GM12891 (cell line): ENCODE data around the gene ARSB.

Source experiments
- DNase-seq: peaks from one replicate; pipeline ENCODE4 v3.0.0; 2011; ENCODE audit warnings: low spot score; ENCODE audit not compliant: insufficient read length
- FAIRE-seq: peaks from 2 replicates; lab custom pipeline; 2011; peaks lifted over from hg19 to GRCh38; lab: Jason Lieb, UNC
- PAX5 ChIP-seq: IDR thresholded peaks from 2 replicates; pipeline ENCODE4 v1.6.1; 2011; ENCODE audit warnings: low read length, moderate library complexity, mild to moderate bottlenecking; ENCODE audit not compliant: insufficient read depth, severe bottlenecking
- POLR2A ChIP-seq: IDR thresholded peaks from 2 replicates; pipeline ENCODE4 v1.6.1; 2011; ENCODE audit warnings: low read depth, low read length, control low read depth
- POLR2AphosphoS5 ChIP-seq: IDR thresholded peaks from 2 replicates; pipeline ENCODE4 v1.6.1; 2011; ENCODE audit warnings: low read depth, low read length, control low read depth
- POU2F2 ChIP-seq: IDR thresholded peaks from 2 replicates; pipeline ENCODE4 v1.6.1; 2011; ENCODE audit warnings: low read depth, mild to moderate bottlenecking, control low read depth, low read length, moderate library complexity
- SPI1 ChIP-seq: IDR thresholded peaks from 2 replicates; pipeline ENCODE4 v1.6.1; 2011; ENCODE audit warnings: low read depth, low read length, control low read depth
- TAF1 ChIP-seq: IDR thresholded peaks from 2 replicates; pipeline ENCODE4 v1.6.1; 2011; ENCODE audit warnings: low read depth, low read length, control low read depth

The ARSB gene

DNA sequence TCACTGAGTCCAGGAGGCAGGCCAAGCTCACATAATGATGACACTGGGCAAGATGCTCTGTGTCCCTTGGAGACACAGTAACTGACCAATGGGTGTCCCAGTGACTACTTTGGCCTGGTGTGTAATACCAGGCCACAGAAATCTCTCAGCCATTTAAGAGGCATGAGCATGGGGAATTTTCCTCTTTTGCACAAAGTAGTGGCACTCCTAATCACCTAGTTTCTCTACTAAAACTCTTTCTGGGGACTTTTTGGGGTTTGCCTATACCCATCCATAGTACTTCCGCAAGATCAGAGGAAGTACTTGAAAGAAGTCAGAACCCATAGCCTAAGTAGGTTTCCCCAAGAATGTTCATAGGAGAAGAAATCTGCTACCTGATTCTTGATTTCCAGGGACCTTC, 161.9 kb downstream of the ARSB start:
- TF ChIP-seq TAF1 (no peak), POLR2A (no peak), POU2F2 (no peak), POLR2AphosphoS5 (no peak)
- FAIRE-seq = peak; percentile 38
- DNase-seq = no peak

DNA sequence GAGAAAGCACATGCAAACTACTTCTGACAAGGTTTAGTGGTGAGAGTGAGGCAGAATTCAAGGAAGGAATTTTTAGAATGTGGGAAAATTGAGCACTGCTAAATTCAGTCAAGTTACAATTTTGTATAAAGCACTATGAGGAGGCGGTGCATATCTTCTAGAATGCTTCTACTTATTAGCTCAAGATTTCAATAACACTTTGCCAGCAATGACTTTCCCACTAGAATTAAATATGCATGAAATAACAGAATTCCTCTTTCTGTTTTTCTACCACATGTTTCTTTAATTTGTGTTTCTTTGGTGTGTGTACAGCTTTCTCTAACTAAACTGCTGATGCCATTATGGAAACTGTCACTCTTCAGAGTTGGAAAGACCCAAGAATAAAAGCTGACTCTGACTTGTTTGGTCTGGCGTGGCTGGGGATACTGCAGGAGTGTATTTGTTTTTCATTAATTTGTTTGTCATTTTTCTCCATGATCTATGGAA, 163.5 kb downstream of the ARSB start:
- DNase-seq (no peak), FAIRE-seq (no peak)
- TF ChIP-seq SPI1 (no peak), POLR2A (no peak), POLR2AphosphoS5 (no peak), POU2F2 (no peak), PAX5 (no peak)

DNA sequence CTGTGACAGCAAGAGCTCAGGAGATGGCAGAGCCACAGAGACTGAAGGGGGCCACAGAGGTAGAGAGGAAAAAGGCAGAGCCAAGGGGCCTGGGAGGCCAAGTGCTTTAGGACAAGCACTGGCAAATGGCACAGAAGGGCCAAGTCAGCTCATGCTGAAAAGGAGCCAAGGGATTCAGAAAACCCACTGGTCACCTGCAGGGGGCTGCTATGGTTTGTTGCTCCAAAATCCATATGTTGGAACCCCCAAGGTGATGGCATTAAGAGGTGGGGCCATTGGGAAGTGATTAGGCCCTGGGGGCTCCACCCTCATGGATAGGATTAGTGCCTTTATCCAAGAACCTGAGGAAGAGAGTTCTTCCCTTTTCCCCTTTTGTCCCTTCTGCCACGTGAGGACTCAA, 165.4 kb downstream of the ARSB start:
- DNase-seq (no peak), FAIRE-seq (no peak)
- TF ChIP-seq TAF1 (no peak), POLR2A (no peak), POLR2AphosphoS5 (no peak), POU2F2 (no peak), SPI1 (no peak)

DNA sequence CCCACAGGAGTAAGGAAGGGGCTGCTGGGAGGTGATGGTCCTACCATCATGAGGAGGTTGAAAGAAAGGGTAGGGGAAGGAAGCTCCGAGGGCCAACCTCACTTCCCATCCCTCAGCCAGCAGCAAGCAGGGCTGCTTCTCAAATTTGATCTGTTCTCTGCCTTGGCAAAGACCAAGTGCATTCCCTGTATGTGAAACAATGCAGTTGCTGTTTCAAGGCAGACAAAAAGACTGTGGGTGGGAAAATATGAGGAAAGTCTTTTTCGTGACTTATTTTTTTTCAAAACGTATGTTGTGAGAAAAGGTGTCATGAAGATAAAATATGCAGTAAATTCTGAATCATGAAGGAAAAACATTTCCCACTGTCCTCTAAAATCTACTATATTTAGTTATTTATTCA, 165.9 kb downstream of the ARSB start:
- TF ChIP-seq TAF1 (no peak), POLR2A (no peak), POLR2AphosphoS5 (no peak), PAX5 (no peak), SPI1 (no peak), POU2F2 (no peak)
- DNase-seq = no peak
- no peak for FAIRE-seq

DNA sequence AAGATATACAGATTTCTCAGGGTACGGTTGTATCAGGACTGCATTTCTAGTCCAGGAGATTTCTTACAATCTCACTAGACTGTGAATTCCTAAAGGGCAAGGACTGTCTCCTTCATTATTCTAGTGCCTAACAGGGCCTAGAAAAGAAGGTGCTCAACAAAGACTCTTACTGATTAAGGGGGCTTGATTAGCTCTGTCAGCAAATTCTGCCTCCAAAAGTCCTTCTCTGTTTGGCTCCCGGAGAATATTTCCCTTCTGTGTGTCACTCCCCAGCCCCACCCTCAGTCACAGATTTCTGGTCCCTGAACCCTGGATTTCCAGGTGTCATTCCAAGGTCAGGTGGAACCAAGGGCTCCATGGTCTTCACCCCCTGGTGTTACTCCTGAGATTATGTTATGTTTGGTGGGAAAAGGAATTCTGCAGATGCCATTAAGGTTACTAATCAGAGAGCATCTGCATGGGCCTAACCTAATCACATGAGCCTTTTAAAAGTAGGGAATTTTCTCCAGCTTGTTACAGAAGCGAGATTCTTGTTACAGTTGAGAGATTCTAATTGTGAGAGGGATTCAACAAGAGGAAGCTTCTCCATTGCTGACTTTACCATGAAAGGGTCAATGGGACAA, 168.9 kb downstream of the ARSB start:
- TF ChIP-seq SPI1 (no peak), POLR2A (no peak), PAX5 (no peak)
- no peak for DNase-seq
- FAIRE-seq = no peak

DNA sequence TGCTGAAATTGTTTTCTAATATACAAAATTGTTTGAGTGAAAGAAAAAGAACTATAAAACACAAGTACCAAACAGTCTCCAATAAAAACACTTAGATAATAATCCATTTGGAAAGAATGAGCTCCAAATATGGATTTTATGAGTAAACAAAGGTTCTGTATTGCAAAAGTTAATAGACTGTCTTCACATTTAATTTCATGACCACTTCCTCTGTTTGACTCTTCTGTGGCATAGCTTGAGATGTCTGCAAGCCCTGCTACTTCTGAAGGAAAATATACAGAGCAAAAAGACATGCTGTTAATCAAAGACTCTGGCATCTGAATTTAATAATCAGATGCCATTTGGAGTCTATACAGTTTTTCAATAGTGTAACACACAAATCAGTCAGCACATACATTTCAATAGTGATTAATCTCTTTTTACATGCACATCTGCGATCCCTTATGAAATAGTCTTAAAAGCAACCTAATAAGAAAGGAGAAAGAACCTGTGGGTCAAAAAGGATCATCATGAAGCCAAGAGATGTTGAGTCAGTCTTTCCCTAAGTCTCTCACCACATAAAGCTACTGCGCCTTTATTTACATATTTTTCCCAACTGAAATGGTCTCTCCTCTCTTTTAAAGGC, 171.1 kb downstream of the ARSB start:
- DNase-seq (no peak), FAIRE-seq (no peak)
- TF ChIP-seq SPI1 (no peak), TAF1 (no peak), POLR2AphosphoS5 (no peak), PAX5 (no peak), POU2F2 (no peak), POLR2A (no peak)

DNA sequence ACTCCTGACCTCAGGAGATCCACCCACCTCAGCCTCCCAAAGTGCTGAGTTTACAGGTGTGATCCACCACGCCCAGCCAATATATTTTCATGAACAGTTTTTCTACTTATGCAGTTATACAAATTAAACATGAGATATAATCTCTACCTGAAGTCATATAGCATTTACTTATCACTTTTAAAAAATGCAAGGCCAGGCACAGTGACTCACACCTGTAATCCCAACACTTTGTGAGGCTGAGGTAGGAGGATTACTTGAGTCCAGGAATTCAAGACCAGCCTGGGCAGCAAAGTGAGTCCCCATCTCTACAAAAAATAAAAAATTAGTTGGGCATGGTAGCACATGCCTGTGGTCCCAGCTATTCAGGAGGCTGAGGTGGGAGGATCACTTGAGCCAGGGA, 171.8 kb downstream of the ARSB start:
- FAIRE-seq = no peak
- TF ChIP-seq POLR2AphosphoS5 (no peak), POLR2A (no peak), SPI1 (no peak), POU2F2 (no peak), PAX5 (no peak), TAF1 (no peak)

DNA sequence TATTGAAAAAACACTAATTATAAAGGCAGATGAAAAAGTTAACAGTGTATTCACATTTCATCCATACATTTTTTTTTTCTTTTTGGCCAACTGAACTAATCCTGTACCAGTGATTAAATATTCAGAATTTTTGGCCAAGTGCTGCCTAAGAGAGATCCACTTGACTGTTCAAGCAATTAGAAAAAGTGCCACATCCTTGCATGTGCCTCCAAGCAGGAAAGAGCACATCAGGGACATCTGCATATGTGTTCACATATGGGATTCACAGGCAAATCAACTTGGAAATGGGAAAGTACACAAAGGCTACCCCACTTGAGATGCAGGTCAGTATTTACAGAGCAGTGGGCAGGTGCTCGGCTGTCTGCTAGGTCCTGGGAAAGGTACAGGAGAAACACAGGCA, 173.2 kb downstream of the ARSB start:
- FAIRE-seq = no peak
- DNase-seq = no peak
- TF ChIP-seq POLR2A (no peak), POLR2AphosphoS5 (no peak)

More for the DNA sequence above, 171.8 kb downstream of the ARSB start:
- DNase-seq = no peak

DNA sequence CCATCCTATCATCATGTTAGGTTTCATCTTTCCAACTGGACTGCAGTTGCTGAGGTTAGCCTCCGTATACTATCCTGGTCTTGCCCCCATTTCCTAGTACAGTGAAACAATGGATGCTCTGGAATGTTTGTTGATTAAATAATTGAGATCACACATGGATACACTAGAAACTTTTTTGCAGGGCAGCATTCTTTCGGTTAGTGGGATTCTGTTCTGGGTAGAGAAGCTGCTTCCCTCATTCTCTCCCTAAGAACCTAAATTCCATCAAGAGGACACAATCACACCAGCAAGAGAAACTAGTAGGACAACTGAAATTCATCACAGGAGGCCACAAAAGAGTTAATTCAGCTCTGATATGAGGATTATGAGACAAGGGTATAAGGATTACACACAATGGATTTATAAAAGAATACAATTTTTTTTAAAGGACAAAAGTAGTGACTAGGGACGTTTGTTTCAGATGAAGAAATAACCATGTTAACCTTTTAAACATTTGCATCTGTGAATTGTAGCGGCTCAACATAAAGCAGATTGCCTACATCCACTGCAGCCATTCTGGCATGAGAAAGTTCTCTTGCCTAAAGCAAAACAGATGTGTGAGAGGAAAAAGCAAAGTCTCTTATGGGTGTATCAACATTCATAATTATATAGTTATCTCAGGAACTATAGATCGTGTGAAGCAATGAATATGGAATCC, 173.8 kb downstream of the ARSB start:
- FAIRE-seq (no peak), DNase-seq (no peak)
- TF ChIP-seq SPI1 (no peak), POLR2AphosphoS5 (no peak), POU2F2 (no peak), TAF1 (no peak), PAX5 (no peak), POLR2A (no peak)
